HCT116 (cell line): Measurements from ENCODE around the gene DNM2. TPM values are rescaled to one million over a fixed set of nuclear protein-coding genes. Genes with fewer than 3 reads are reported as not detected.

Experiments used
- ATAC-seq: fragments of 200-7000 bp; cut with Tn5 transposase; 2 replicates; pipeline ENCODE4 v1.9.1; 2020; ENCODE audit warnings: mild to moderate bottlenecking, moderate library complexity
- BruUV-seq: library from RNA; stranded (reverse); fragments of 400-500 nt; replicated peaks from 2 replicates; lab custom pipeline; 2021; lab: Mats Ljungman, UMichigan
- CTCF ChIA-PET: fragments of 300-600 bp; sonication (Branson Sonifier 250); formaldehyde crosslinking; loops from one replicate; lab custom pipeline; 2021; ENCODE audit warnings: antibody characterized with exemption; lab: Charles Lee
- POLR2A ChIA-PET: fragments of 300-600, 350-600 bp; sonication (Branson Sonifier 250); formaldehyde crosslinking; loops from one replicate; lab custom pipeline; 2021; ENCODE audit warnings: antibody characterized with exemption; lab: Charles Lee
- RAD21 ChIA-PET, 2 experiments: fragments of 300-600 bp; sonication (Branson Sonifier 250); formaldehyde crosslinking; loops; one replicate each; lab custom pipeline; 2023; ENCODE audit warnings: low total read pairs in 2 of 2; ENCODE audit not compliant: uncharacterized antibody in 2 of 2, unreplicated experiment in 2 of 2, low non-redundant PET in 1 of 2; lab: Charles Lee
- DNase-seq: peaks from one replicate; pipeline ENCODE4 v3.0.0-alpha.2; 2010; ENCODE audit warnings: low read depth, low spot score
- H2AFZ ChIP-seq: fragments of 200-600 bp; shearing (Covaris generic), sonication (generic); 2 replicates; pipeline ENCODE4 v1.6.1; 2017; ENCODE audit warnings: low read depth, mixed run types, mixed read lengths, antibody characterized with exemption, low read length; ENCODE audit not compliant: poor library complexity, severe bottlenecking
- H3K27ac ChIP-seq: 2 replicates; pipeline ENCODE4 v1.5.1; 2012; ENCODE audit warnings: low read depth, low read length
- H3K27me3 ChIP-seq: fragments of 200-600 bp; sonication (generic); 2 replicates; pipeline ENCODE4 v1.6.1; 2016; ENCODE audit warnings: mixed run types, low read length, mixed read lengths; ENCODE audit not compliant: insufficient read depth
- H3K36me3 ChIP-seq, 2 experiments: fragments of 200-500 bp in 1 of 2; fragments of 200-600 bp in 1 of 2; sonication (Bioruptor generic) in 1 of 2; sonication (generic) in 1 of 2; 2 replicates each; pipeline versions ENCODE4 v1.5.1 to v1.6.1; 2014 to 2016; ENCODE audit warnings: low read length in 2 of 2, inconsistent platforms in 1 of 2, mixed read lengths in 1 of 2, mixed run types in 1 of 2; ENCODE audit not compliant: insufficient read depth in 2 of 2, control insufficient read depth in 1 of 2
- H3K4me1 ChIP-seq, 2 experiments: fragments of 200-600 bp in 1 of 2; sonication (generic) in 1 of 2; 2 replicates each; pipeline versions ENCODE4 v1.5.1 to v1.6.1; 2012 to 2017; ENCODE audit warnings: low read length in 2 of 2, inconsistent platforms in 1 of 2, mild to moderate bottlenecking in 1 of 2, mixed read lengths in 1 of 2, mixed run types in 1 of 2, moderate library complexity in 1 of 2; ENCODE audit not compliant: insufficient read depth in 2 of 2, control insufficient read depth in 1 of 2
- H3K4me2 ChIP-seq: fragments of 200-600 bp; sonication (generic); 2 replicates; pipeline ENCODE4 v1.6.1; 2017; ENCODE audit warnings: mixed run types, low read length, mixed read lengths
- H3K4me3 ChIP-seq, 2 experiments: fragments of 200-600 bp in 1 of 2; sonication (generic) in 1 of 2; replicated peaks in 1 of 2; 2 replicates each; pipeline ENCODE4 v1.5.1; 2011 to 2016; ENCODE audit warnings: low read length in 2 of 2, control low read depth in 1 of 2, low read depth in 1 of 2, mild to moderate bottlenecking in 1 of 2, mixed read lengths in 1 of 2, mixed run types in 1 of 2
- H3K79me2 ChIP-seq: fragments of 200-600 bp; sonication (generic); 2 replicates; pipeline ENCODE4 v1.6.1; 2017; ENCODE audit warnings: mild to moderate bottlenecking, mixed run types, low read length, moderate library complexity, mixed read lengths; ENCODE audit not compliant: insufficient read depth
- H3K9ac ChIP-seq: fragments of 200-600 bp; sonication (generic); 2 replicates; pipeline ENCODE4 v1.6.1; 2016; ENCODE audit warnings: low read length, mixed read lengths
- H3K9me2 ChIP-seq: fragments of 200-600 bp; sonication (generic), shearing (Covaris generic); 2 replicates; pipeline ENCODE4 v1.6.1; 2017; ENCODE audit warnings: mixed run types, mild to moderate bottlenecking, moderate library complexity; ENCODE audit not compliant: insufficient read depth
- H3K9me3 ChIP-seq, 2 experiments: fragments of 200-500 bp in 1 of 2; fragments of 200-600 bp in 1 of 2; sonication (Bioruptor generic) in 1 of 2; sonication (generic) in 1 of 2; 2 replicates each; pipeline ENCODE4 v1.6.1; 2014 to 2017; ENCODE audit warnings: low read length in 2 of 2, mixed read lengths in 2 of 2, inconsistent platforms in 1 of 2, low read depth in 1 of 2, mild to moderate bottlenecking in 1 of 2, mixed run types in 1 of 2, moderate library complexity in 1 of 2; ENCODE audit not compliant: control insufficient read depth in 1 of 2, insufficient read depth in 1 of 2
- H4K20me1 ChIP-seq: fragments of 200-600 bp; sonication (generic), shearing (Covaris generic); 2 replicates; pipeline ENCODE4 v1.6.1; 2017; ENCODE audit warnings: mixed run types, mild to moderate bottlenecking, moderate library complexity; ENCODE audit not compliant: insufficient read depth
- CBX3 ChIP-seq: IDR thresholded peaks from 2 replicates; pipeline ENCODE4 v1.6.1; 2012; ENCODE audit warnings: low read depth
- CTCF ChIP-seq, 3 experiments: fragments of 200-600 bp in 1 of 3; sonication (generic) in 1 of 3; IDR thresholded peaks in 2 of 3; conservative IDR thresholded peaks in 1 of 3; 2 replicates each; pipeline ENCODE4 v1.5.1; 2012 to 2017; ENCODE audit warnings: low read depth in 2 of 3, low read length in 2 of 3, antibody characterized with exemption in 1 of 3, borderline replicate concordance in 1 of 3, control low read depth in 1 of 3, mild to moderate bottlenecking in 1 of 3, mixed read lengths in 1 of 3, mixed run types in 1 of 3, moderate library complexity in 1 of 3; ENCODE audit not compliant: insufficient read depth in 1 of 3
- EGR1 ChIP-seq: IDR thresholded peaks from 2 replicates; pipeline ENCODE4 v1.6.1; 2012; ENCODE audit warnings: low read depth
- ELF1 ChIP-seq: IDR thresholded peaks from 2 replicates; pipeline ENCODE4 v1.6.1; 2012; ENCODE audit warnings: low read depth, borderline replicate concordance
- EZH2 ChIP-seq: fragments of 200-600 bp; sonication (generic); IDR thresholded peaks from 2 replicates; pipeline ENCODE4 v1.6.1; 2017; ENCODE audit warnings: antibody characterized with exemption, mixed run types
- EZH2phosphoT487 ChIP-seq: fragments of 200-600 bp; IDR thresholded peaks from 2 replicates; pipeline ENCODE4 v1.6.1; 2018; ENCODE audit warnings: antibody characterized with exemption, borderline replicate concordance
- FOSL1 ChIP-seq: IDR thresholded peaks from 2 replicates; pipeline ENCODE4 v1.6.1; 2012; ENCODE audit warnings: low read depth
- JUND ChIP-seq: IDR thresholded peaks from 2 replicates; pipeline ENCODE4 v1.6.1; 2012
- POLR2AphosphoS5 ChIP-seq: IDR thresholded peaks from 2 replicates; pipeline ENCODE4 v1.6.1; 2011; ENCODE audit warnings: mild to moderate bottlenecking, low read depth, low read length, moderate library complexity
- REST ChIP-seq: IDR thresholded peaks from 2 replicates; pipeline ENCODE4 v1.6.1; 2012; ENCODE audit warnings: low read depth
- SIN3A ChIP-seq: IDR thresholded peaks from 2 replicates; pipeline ENCODE4 v1.6.1; 2012; ENCODE audit warnings: low read depth
- SP1 ChIP-seq: IDR thresholded peaks from 2 replicates; pipeline ENCODE4 v1.6.1; 2012; ENCODE audit warnings: low read depth
- SRF ChIP-seq: IDR thresholded peaks from 2 replicates; pipeline ENCODE4 v1.6.1; 2012; ENCODE audit warnings: low read depth
- TCF7L2 ChIP-seq: IDR thresholded peaks from 2 replicates; pipeline ENCODE4 v1.7.0; 2011; ENCODE audit warnings: borderline replicate concordance, inconsistent platforms; ENCODE audit not compliant: insufficient read depth, insufficient read length; ENCODE audit errors: extremely low read depth
- YY1 ChIP-seq: IDR thresholded peaks from 2 replicates; pipeline ENCODE4 v1.6.1; 2011; ENCODE audit warnings: low read length, low read depth, moderate library complexity, mild to moderate bottlenecking; ENCODE audit not compliant: insufficient replicate concordance; ENCODE audit errors: extremely low read depth
- ZFX ChIP-seq: fragments of 450-650 bp; IDR thresholded peaks from 2 replicates; pipeline ENCODE4 v1.6.1; 2017
- ZNF274 ChIP-seq: fragments of 200-500 bp; sonication (Bioruptor generic); IDR thresholded peaks from 2 replicates; pipeline ENCODE4 v1.6.1; 2014; ENCODE audit warnings: mild to moderate bottlenecking, low read depth, low read length, inconsistent platforms
- intact Hi-C: fragments of 100-400 bp; cut with micrococcal nuclease; formaldehyde crosslinking; loops from 2 replicates; pipeline ENCODE4 v1.10.0; 2022
- total RNA-seq: library from RNA; stranded (reverse); gene quantifications from one replicate; pipeline ENCODE4 v1.2.1, GENCODE V29; 2021; ENCODE audit not compliant: unreplicated experiment
- TF ChIP-seq, protein P1 (sequence below): IDR thresholded peaks from 2 replicates; pipeline ENCODE4 v1.6.1; 2012
- TF ChIP-seq, protein P2 (sequence below): IDR thresholded peaks from 2 replicates; pipeline ENCODE4 v1.6.1; 2011; ENCODE audit warnings: mild to moderate bottlenecking, low read length, moderate library complexity; ENCODE audit not compliant: insufficient replicate concordance; ENCODE audit errors: extremely low read depth
- TF ChIP-seq, protein P3 (sequence below): IDR thresholded peaks from 2 replicates; pipeline ENCODE4 v1.6.1; 2012

Gene DNM2
- total RNA-seq, 1 experiment from 2014 or later = 183 TPM

- CTCF ChIA-PET = interaction anchor here (3.4 to 5.7 kb wide), 2 partner anchors 12 to 17 kb away, joined by 14 to 47 read pairs; partner anchors contain the start of gene TMED1
- Histone ChIP-seq H3K36me3 (no peaks in the 10 kb centered on the region), H3K27ac (no peak overlapping the region), H3K4me3 (no peak overlapping the region), H2AFZ (no peak overlapping the region), H3K4me1 (peaks cover 2 to 17% of the 10 kb centered on the region in 2 experiments; a peak in 2 of 4 replicates), H3K9me2 (no peaks in the 10 kb centered on the region), H4K20me1 (no peaks in the 10 kb centered on the region), H3K27me3 (no peaks in the 10 kb centered on the region), H3K9ac (no peak overlapping the region), H3K9me3 (no peaks in the 10 kb centered on the region), H3K4me2 (no peak overlapping the region), H3K79me2 (no peaks in the 10 kb centered on the region)
- intact Hi-C loops = no loop called here
- RAD21 ChIA-PET = interaction anchor here in 1 of 2 experiments (0.6 kb wide), 1 partner anchor 20 kb away, joined by 4 read pairs; no protein-coding TSS in a partner anchor
- no TSS peak for BruUV-seq
- TF ChIP-seq ZNF274 (no peak), EZH2phosphoT487 (no peak), POLR2AphosphoS5 (no peak), YY1 (no peak), FOSL1 (no peak), CBX3 (no peak), TCF7L2 (no peak), ZFX (no peak), REST (no peak), ELF1 (no peak), SP1 (no peak), SIN3A (no peak), SRF (no peak), JUND (no peak), CTCF (IDR thresholded peaks at IDR 0.05 in 2 of 3, conservative IDR thresholded peaks at IDR 0.05 in 1 of 3; ENCODE audit: borderline replicate concordance in 1 of 3, insufficient read depth in 1 of 3, low read depth in 2 of 3, low read length in 2 of 3) (no peak), EZH2 (no peak), EGR1 (no peak)
- TF ChIP-seq, protein P1, sequence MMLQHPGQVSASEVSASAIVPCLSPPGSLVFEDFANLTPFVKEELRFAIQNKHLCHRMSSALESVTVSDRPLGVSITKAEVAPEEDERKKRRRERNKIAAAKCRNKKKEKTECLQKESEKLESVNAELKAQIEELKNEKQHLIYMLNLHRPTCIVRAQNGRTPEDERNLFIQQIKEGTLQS = no peak
- TF ChIP-seq, protein P2, sequence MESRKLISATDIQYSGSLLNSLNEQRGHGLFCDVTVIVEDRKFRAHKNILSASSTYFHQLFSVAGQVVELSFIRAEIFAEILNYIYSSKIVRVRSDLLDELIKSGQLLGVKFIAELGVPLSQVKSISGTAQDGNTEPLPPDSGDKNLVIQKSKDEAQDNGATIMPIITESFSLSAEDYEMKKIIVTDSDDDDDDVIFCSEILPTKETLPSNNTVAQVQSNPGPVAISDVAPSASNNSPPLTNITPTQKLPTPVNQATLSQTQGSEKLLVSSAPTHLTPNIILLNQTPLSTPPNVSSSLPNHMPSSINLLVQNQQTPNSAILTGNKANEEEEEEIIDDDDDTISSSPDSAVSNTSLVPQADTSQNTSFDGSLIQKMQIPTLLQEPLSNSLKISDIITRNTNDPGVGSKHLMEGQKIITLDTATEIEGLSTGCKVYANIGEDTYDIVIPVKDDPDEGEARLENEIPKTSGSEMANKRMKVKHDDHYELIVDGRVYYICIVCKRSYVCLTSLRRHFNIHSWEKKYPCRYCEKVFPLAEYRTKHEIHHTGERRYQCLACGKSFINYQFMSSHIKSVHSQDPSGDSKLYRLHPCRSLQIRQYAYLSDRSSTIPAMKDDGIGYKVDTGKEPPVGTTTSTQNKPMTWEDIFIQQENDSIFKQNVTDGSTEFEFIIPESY = no peak
- TF ChIP-seq, protein P3, sequence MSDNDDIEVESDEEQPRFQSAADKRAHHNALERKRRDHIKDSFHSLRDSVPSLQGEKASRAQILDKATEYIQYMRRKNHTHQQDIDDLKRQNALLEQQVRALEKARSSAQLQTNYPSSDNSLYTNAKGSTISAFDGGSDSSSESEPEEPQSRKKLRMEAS = no peak
- ATAC-seq (no peak), DNase-seq (no peak)
- POLR2A ChIA-PET = interaction anchor here (1.3 kb wide), 1 partner anchor 17 kb away, joined by 3 read pairs; the partner anchor contains the start of gene TMED1
Measured at GRCh38 chr19:10852941-10853340, 135.1 kb downstream of the DNM2 start.
